ENCODE data around the gene LRFN2.

LRFN2 gene

DNA sequence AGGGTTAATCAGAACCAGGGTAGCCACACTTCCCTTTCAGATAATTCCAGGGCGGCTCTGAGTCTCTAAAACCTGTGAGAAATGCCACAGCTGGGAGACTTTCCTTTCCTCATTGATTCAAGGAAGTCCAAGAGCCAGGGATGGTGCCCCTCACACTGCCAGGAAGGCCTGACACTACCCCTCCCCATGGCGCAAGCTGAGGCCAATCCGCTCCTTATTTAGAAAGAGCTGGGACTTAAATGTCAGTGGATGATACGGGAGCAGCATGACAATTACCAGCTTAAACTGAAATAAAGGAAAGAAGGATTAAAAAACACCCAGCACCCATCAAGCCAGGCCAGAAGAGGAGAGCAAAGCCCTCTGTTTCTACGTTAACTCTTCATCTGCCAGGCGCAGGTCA is 244.4 kb downstream of the LRFN2 start:
- no peak for DNase-seq

DNA sequence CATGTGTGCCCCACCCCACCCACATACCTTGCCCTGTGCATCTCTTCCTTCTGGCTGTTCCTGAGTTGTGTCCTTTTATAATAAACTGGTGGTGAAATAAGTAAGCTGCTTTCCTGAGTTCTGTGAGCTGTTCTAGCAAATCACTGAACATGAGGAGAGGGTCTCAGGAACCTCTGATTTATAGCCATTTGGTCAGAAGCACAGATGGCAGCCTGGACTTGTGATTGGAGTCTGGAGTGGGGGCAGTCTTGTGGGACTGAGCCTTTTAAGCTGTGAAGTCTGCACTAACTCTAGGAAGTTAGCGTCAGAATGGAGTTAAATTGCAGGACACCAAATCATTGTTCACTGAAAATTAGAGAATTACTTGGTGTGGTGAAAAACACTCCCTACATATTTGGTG is 245.4 kb downstream of the LRFN2 start:
- DNase-seq: no peak

All from RPMI8226 (cell line).